GM23338 (cell line): ENCODE measurements around the gene JARID2. TPM values are rescaled to one million over a fixed set of nuclear protein-coding genes. Genes with fewer than 3 reads are reported as not detected.

Source experiments
- ATAC-seq: fragments of 200-7000 bp; cut with Tn5 transposase; 3 replicates; pipeline ENCODE4 v1.9.1; 2020
- DNase-seq: peaks from one replicate; pipeline ENCODE4 v3.0.0-alpha.2; 2015; ENCODE audit warnings: low spot score
- H2AFZ ChIP-seq: fragments of 200-600 bp; sonication (generic); 2 replicates; pipeline ENCODE4 v1.8.0; 2016; ENCODE audit warnings: antibody characterized with exemption, mild to moderate bottlenecking, moderate library complexity
- H3F3A ChIP-seq: fragments of 200-600 bp; sonication (generic); replicated peaks from 2 replicates; pipeline ENCODE4 v1.8.0; 2017; ENCODE audit warnings: antibody characterized with exemption, mixed run types, low read depth
- H3K27ac ChIP-seq: fragments of 200-600 bp; sonication (generic); 2 replicates; pipeline ENCODE4 v1.6.1; 2016; ENCODE audit warnings: low read depth
- H3K27me3 ChIP-seq: fragments of 200-600 bp; sonication (generic); 2 replicates; pipeline ENCODE4 v1.8.0; 2016; ENCODE audit warnings: mild to moderate bottlenecking, mixed run types, moderate library complexity; ENCODE audit not compliant: insufficient read depth
- H3K36me3 ChIP-seq: fragments of 200-600 bp; sonication (generic); 2 replicates; pipeline ENCODE4 v1.8.0; 2016; ENCODE audit warnings: mild to moderate bottlenecking; ENCODE audit not compliant: insufficient read depth
- H3K4me1 ChIP-seq: fragments of 200-600 bp; sonication (generic); 2 replicates; pipeline ENCODE4 v1.8.0; 2016; ENCODE audit warnings: mild to moderate bottlenecking, moderate library complexity; ENCODE audit not compliant: insufficient read depth
- H3K4me2 ChIP-seq: fragments of 200-600 bp; sonication (generic); 2 replicates; pipeline ENCODE4 v1.7.1; 2017; ENCODE audit warnings: mixed run types
- H3K4me3 ChIP-seq: fragments of 200-600 bp; sonication (generic); 2 replicates; pipeline ENCODE4 v1.6.1; 2016; ENCODE audit warnings: mixed run types
- H3K79me2 ChIP-seq: fragments of 200-600 bp; sonication (generic); replicated peaks from 2 replicates; pipeline ENCODE4 v1.8.0; 2017; ENCODE audit warnings: mild to moderate bottlenecking; ENCODE audit not compliant: insufficient read depth
- H3K9me2 ChIP-seq: fragments of 200-600 bp; sonication (generic); 2 replicates; pipeline ENCODE4 v1.8.0; 2017; ENCODE audit not compliant: insufficient read depth
- H4K20me1 ChIP-seq: fragments of 200-600 bp; sonication (generic); replicated peaks from 2 replicates; pipeline ENCODE4 v1.8.0; 2017; ENCODE audit warnings: mild to moderate bottlenecking; ENCODE audit not compliant: insufficient read depth
- H3K27ac Mint-ChIP-seq: 2 replicates; pipeline ENCODE4 v1.8.0; 2020; ENCODE audit warnings: inconsistent platforms, mild to moderate bottlenecking, moderate library complexity, mixed read lengths
- H3K27me3 Mint-ChIP-seq: 3 replicates; pipeline ENCODE4 v1.8.0; 2022; ENCODE audit warnings: low read depth, mild to moderate bottlenecking, moderate library complexity, mixed read lengths, inconsistent platforms; ENCODE audit not compliant: insufficient read depth, poor library complexity
- H3K36me3 Mint-ChIP-seq: 3 replicates; pipeline ENCODE4 v1.8.0; 2021; ENCODE audit warnings: low read depth, mild to moderate bottlenecking, inconsistent platforms, moderate library complexity, mixed read lengths
- H3K4me1 Mint-ChIP-seq: 3 replicates; pipeline ENCODE4 v1.8.0; 2020; ENCODE audit warnings: mild to moderate bottlenecking, inconsistent platforms, mixed read lengths
- H3K4me3 Mint-ChIP-seq: 3 replicates; pipeline ENCODE4 v1.8.0; 2021; ENCODE audit warnings: moderate library complexity, mild to moderate bottlenecking, inconsistent platforms, mixed read lengths
- H3K9me3 Mint-ChIP-seq: 3 replicates; pipeline ENCODE4 v1.8.0; 2020; ENCODE audit warnings: moderate library complexity, mild to moderate bottlenecking, inconsistent platforms, mixed read lengths
- CREB1 ChIP-seq: fragments of 250-450 bp; sonication (Bioruptor Pico); IDR thresholded peaks from 2 replicates; pipeline ENCODE4 v1.5.0; 2020; ENCODE audit warnings: low read depth, mild to moderate bottlenecking, moderate library complexity
- ETS1 ChIP-seq: IDR thresholded peaks from 2 replicates; pipeline ENCODE4 v1.6.1; 2016; ENCODE audit warnings: antibody characterized with exemption
- EZH2phosphoT487 ChIP-seq: fragments of 200-600 bp; sonication (generic); IDR thresholded peaks from one replicate; pipeline ENCODE4 v1.8.1; 2018; ENCODE audit warnings: antibody characterized with exemption; ENCODE audit not compliant: unreplicated experiment
- JUNB ChIP-seq: IDR thresholded peaks from one replicate; pipeline ENCODE4 v1.6.1; 2016; ENCODE audit warnings: antibody characterized with exemption; ENCODE audit not compliant: unreplicated experiment
- NANOG ChIP-seq: IDR thresholded peaks from 2 replicates; pipeline ENCODE4 v1.6.1; 2016; ENCODE audit warnings: antibody characterized with exemption, borderline replicate concordance
- POLR2AphosphoS5 ChIP-seq: IDR thresholded peaks from 2 replicates; pipeline ENCODE4 v1.6.1; 2016; ENCODE audit warnings: antibody characterized with exemption, low read depth
- REST ChIP-seq: IDR thresholded peaks from one replicate; pipeline ENCODE4 v1.6.1; 2018; ENCODE audit warnings: antibody characterized with exemption; ENCODE audit not compliant: unreplicated experiment
- STAT1 ChIP-seq: IDR thresholded peaks from one replicate; pipeline ENCODE4 v1.6.1; 2016; ENCODE audit warnings: antibody characterized with exemption; ENCODE audit not compliant: unreplicated experiment
- ZNF331 ChIP-seq: fragments of 250-450 bp; sonication (Bioruptor Pico); IDR thresholded peaks from 2 replicates; pipeline ENCODE4 v1.5.0; 2020; ENCODE audit warnings: low read depth, mild to moderate bottlenecking, moderate library complexity
- polyA plus RNA-seq: library from polyadenylated mRNA; unstranded; fragments of >200 nt; fragmentation: Nextera tagmentation; extraction: Ambion mirVana; gene quantifications from 2 replicates; pipeline ENCODE4 v1.2.1, GENCODE V29; 2016
- total RNA-seq: library from RNA; depleted of rRNA; stranded (reverse); fragments of >200 nt; shearing (Covaris generic); gene quantifications from 2 replicates; pipeline ENCODE4 v1.2.3, GENCODE V29; 2014
- TF ChIP-seq, protein P1 (sequence below): fragments of 250-450 bp; sonication (Bioruptor Pico); IDR thresholded peaks from 2 replicates; pipeline ENCODE4 v1.5.0; 2020; ENCODE audit warnings: mild to moderate bottlenecking, moderate library complexity

JARID2 gene
- total and polyA plus RNA-seq, 2 experiments from 2014 or later, result 92.8 to 196 TPM

DNA sequence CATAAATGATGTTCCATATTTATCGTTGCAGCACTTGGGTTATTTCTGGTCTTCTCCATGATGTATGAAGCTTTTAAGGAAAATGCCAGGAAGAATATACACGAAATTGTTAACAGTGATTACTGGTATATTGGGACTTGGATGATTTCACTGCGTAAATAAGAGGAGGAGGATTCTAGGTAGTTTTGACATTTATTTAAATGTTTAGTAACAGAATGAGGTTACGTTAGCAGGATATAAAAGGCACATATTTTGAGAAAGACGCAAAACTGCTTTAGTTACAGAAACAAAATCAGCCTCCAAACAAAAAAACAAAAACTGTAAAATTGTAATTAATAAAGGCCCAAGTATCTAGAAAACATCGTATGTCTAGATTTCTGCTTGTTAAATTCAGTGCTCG lies 147.7 kb downstream of the JARID2 start (continued):
- no peak for TF ChIP-seq REST

DNA sequence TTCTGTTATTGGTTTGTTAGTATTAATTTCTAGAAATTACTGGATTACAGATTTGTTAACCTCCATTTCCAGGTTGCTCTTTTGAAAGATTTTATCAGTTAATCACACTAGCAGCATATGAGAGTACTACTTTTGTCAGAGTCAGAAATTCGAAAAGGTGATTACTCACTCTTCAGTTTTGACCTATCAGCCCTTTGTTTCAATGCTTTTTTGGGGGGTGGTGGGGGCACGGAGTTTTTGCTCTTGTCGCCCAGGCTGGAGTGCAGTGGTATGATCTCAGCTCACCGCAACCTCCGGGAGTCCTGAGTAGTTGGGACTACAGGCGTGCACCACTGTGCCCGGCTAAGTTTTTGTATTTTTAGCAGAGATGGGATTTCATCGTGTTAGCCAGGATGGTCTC lies 149.2 kb downstream of the JARID2 start:
- H3K27me3 ChIP-seq, result no peaks in the 10 kb centered on the region
- H3K9me3 Mint-ChIP-seq, result no peaks in the 10 kb centered on the region
- no peaks in the 10 kb centered on the region for H3K9me2 ChIP-seq
- no peak overlapping the region for H2AFZ ChIP-seq
- H3K4me1 ChIP-seq, result peaks cover 89% of the 10 kb centered on the region
- H3K4me1 Mint-ChIP-seq, result peaks cover 80% of the 10 kb centered on the region
- H3K27me3 Mint-ChIP-seq, result peaks cover 41% of the 10 kb centered on the region
- H3K27ac Mint-ChIP-seq, result peak overlapping the region; percentile 73
- peaks cover 97% of the 10 kb centered on the region for H4K20me1 ChIP-seq
- H3K79me2 ChIP-seq, result peaks cover 100% of the 10 kb centered on the region
- H3F3A ChIP-seq, result peaks cover 16% of the 10 kb centered on the region
- H3K36me3 Mint-ChIP-seq, result peaks cover 22% of the 10 kb centered on the region
- no peak overlapping the region for H3K4me2 ChIP-seq
- ATAC-seq, result no peak
- H3K4me3 Mint-ChIP-seq, result no peak overlapping the region
- DNase-seq, result no peak
- H3K4me3 ChIP-seq, result no peak overlapping the region
- H3K27ac ChIP-seq, result no peak overlapping the region; the same call in 1 of the 2 replicates
- no peaks in the 10 kb centered on the region; the same call in 1 of the 2 replicates for H3K36me3 ChIP-seq
- TF ChIP-seq ZNF331 (CRISPR knock-in tag) (no peak), ETS1 (no peak), CREB1 (CRISPR knock-in tag) (no peak), REST (no peak), EZH2phosphoT487 (no peak), JUNB (no peak), POLR2AphosphoS5 (no peak), NANOG (no peak), STAT1 (no peak)
- TF ChIP-seq, protein P1, sequence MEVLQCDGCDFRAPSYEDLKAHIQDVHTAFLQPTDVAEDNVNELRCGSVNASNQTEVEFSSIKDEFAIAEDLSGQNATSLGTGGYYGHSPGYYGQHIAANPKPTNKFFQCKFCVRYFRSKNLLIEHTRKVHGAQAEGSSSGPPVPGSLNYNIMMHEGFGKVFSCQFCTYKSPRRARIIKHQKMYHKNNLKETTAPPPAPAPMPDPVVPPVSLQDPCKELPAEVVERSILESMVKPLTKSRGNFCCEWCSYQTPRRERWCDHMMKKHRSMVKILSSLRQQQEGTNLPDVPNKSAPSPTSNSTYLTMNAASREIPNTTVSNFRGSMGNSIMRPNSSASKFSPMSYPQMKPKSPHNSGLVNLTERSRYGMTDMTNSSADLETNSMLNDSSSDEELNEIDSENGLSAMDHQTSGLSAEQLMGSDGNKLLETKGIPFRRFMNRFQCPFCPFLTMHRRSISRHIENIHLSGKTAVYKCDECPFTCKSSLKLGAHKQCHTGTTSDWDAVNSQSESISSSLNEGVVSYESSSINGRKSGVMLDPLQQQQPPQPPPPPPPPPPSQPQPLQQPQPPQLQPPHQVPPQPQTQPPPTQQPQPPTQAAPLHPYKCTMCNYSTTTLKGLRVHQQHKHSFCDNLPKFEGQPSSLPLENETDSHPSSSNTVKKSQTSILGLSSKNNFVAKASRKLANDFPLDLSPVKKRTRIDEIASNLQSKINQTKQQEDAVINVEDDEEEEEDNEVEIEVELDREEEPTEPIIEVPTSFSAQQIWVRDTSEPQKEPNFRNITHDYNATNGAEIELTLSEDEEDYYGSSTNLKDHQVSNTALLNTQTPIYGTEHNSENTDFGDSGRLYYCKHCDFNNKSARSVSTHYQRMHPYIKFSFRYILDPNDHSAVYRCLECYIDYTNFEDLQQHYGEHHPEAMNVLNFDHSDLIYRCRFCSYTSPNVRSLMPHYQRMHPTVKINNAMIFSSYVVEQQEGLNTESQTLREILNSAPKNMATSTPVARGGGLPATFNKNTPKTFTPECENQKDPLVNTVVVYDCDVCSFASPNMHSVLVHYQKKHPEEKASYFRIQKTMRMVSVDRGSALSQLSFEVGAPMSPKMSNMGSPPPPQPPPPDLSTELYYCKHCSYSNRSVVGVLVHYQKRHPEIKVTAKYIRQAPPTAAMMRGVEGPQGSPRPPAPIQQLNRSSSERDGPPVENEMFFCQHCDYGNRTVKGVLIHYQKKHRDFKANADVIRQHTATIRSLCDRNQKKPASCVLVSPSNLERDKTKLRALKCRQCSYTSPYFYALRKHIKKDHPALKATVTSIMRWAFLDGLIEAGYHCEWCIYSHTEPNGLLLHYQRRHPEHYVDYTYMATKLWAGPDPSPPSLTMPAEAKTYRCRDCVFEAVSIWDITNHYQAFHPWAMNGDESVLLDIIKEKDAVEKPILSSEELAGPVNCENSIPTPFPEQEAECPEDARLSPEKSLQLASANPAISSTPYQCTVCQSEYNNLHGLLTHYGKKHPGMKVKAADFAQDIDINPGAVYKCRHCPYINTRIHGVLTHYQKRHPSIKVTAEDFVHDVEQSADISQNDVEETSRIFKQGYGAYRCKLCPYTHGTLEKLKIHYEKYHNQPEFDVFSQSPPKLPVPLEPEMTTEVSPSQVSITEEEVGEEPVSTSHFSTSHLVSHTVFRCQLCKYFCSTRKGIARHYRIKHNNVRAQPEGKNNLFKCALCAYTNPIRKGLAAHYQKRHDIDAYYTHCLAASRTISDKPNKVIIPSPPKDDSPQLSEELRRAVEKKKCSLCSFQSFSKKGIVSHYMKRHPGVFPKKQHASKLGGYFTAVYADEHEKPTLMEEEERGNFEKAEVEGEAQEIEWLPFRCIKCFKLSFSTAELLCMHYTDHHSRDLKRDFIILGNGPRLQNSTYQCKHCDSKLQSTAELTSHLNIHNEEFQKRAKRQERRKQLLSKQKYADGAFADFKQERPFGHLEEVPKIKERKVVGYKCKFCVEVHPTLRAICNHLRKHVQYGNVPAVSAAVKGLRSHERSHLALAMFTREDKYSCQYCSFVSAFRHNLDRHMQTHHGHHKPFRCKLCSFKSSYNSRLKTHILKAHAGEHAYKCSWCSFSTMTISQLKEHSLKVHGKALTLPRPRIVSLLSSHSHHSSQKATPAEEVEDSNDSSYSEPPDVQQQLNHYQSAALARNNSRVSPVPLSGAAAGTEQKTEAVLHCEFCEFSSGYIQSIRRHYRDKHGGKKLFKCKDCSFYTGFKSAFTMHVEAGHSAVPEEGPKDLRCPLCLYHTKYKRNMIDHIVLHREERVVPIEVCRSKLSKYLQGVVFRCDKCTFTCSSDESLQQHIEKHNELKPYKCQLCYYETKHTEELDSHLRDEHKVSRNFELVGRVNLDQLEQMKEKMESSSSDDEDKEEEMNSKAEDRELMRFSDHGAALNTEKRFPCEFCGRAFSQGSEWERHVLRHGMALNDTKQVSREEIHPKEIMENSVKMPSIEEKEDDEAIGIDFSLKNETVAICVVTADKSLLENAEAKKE (CRISPR knock-in tag), result no peak
